A673 (cell line): ENCODE data around the gene PIK3C2A. TPM values are rescaled to one million over a fixed set of nuclear protein-coding genes. Genes with fewer than 3 reads are reported as not detected.

Experiments
- BruUV-seq: library from RNA; stranded (reverse); fragments of 400-500 nt; replicated peaks from 2 replicates; lab custom pipeline; 2021; lab: Mats Ljungman, UMichigan
- CTCF ChIA-PET: fragments of 300-600 bp; sonication (Branson Sonifier 250); formaldehyde crosslinking; loops from one replicate; lab custom pipeline; 2022; ENCODE audit warnings: antibody characterized with exemption; lab: Charles Lee
- POLR2A ChIA-PET: fragments of 300-600 bp; sonication (Branson Sonifier 250); formaldehyde crosslinking; loops from one replicate; lab custom pipeline; 2022; ENCODE audit warnings: antibody characterized with exemption; ENCODE audit not compliant: low non-redundant PET; lab: Charles Lee
- DNase-seq: peaks from one replicate; pipeline ENCODE4 v3.0.0-alpha.2; 2015; ENCODE audit warnings: low spot score
- H3K27ac ChIP-seq: fragments of 200-600 bp; sonication (generic); 2 replicates; pipeline ENCODE4 v1.5.1; 2016; ENCODE audit warnings: mixed run types, low read depth, mild to moderate bottlenecking, mixed read lengths, antibody characterized with exemption, low read length; ENCODE audit not compliant: poor library complexity, severe bottlenecking
- H3K27me3 ChIP-seq: fragments of 200-600 bp; sonication (generic); replicated peaks from 2 replicates; pipeline ENCODE4 v1.6.1; 2017; ENCODE audit warnings: mixed run types, low read depth, mild to moderate bottlenecking, mixed read lengths, antibody characterized with exemption, low read length; ENCODE audit not compliant: insufficient read depth, poor library complexity
- H3K36me3 ChIP-seq: fragments of 200-600 bp; sonication (generic); 2 replicates; pipeline ENCODE4 v1.6.1; 2016; ENCODE audit warnings: mixed run types, mild to moderate bottlenecking, mixed read lengths, antibody characterized with exemption, low read length; ENCODE audit not compliant: insufficient read depth, poor library complexity, severe bottlenecking
- H3K4me1 ChIP-seq: fragments of 200-600 bp; sonication (generic); 2 replicates; pipeline ENCODE4 v1.6.1; 2017; ENCODE audit warnings: mixed run types, mild to moderate bottlenecking, mixed read lengths, antibody characterized with exemption, low read length; ENCODE audit not compliant: insufficient read depth, poor library complexity, severe bottlenecking
- H3K4me3 ChIP-seq: fragments of 200-600 bp; sonication (generic); 2 replicates; pipeline ENCODE4 v1.5.1; 2016; ENCODE audit warnings: low read depth, mixed run types, mild to moderate bottlenecking, mixed read lengths, low read length; ENCODE audit not compliant: poor library complexity, severe bottlenecking
- H3K9me3 ChIP-seq: fragments of 200-600 bp; sonication (generic); 2 replicates; pipeline ENCODE4 v1.6.1; 2016; ENCODE audit warnings: mixed run types, low read depth, mild to moderate bottlenecking, mixed read lengths, antibody characterized with exemption, low read length; ENCODE audit not compliant: poor library complexity, severe bottlenecking
- EZH2 ChIP-seq: fragments of 200-600 bp; sonication (generic); IDR thresholded peaks from 2 replicates; pipeline ENCODE4 v1.6.1; 2017; ENCODE audit warnings: borderline replicate concordance, low read depth, mild to moderate bottlenecking, mixed read lengths, antibody characterized with exemption, low read length; ENCODE audit not compliant: poor library complexity, severe bottlenecking
- intact Hi-C: fragments of 100-400 bp; cut with micrococcal nuclease; formaldehyde crosslinking; loops from one replicate; pipeline ENCODE4 v1.10.0; 2022; ENCODE audit not compliant: unreplicated experiment
- total RNA-seq: library from RNA; stranded (reverse); gene quantifications from 2 replicates; pipeline ENCODE4 v1.2.3, GENCODE V29; 2021
- TF ChIP-seq, protein P1 (sequence below): fragments of 300-800, 200-600 bp; sonication (generic); conservative IDR thresholded peaks from 2 replicates; pipeline ENCODE4 v1.5.1; 2017; ENCODE audit warnings: low read depth, mild to moderate bottlenecking, antibody characterized with exemption, low read length, moderate library complexity, mixed read lengths

The PIK3C2A gene
- total RNA-seq, 1 experiment from 2014 or later: 44.2 TPM

DNA sequence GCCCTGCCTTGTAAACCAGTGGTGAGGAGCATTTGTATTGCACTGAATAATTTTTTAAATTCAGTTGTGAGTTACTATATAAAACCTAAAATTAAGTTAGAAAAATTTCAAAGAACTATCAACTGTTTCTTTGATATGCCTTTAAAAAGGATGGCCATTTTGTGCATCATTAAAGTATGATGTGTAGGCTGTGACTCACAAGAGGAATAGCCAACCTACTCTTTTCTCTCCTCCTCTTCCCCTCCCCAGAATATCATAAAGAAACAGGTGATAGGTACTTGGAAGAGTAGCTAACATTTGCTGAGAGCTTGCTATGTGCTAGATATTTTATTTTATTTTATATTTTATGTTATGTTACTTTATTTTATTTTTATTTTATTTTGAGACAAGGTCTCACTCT lies 10.6 kb upstream of the PIK3C2A start:
- CTCF ChIA-PET: no interaction called here
- TF ChIP-seq, protein P1, sequence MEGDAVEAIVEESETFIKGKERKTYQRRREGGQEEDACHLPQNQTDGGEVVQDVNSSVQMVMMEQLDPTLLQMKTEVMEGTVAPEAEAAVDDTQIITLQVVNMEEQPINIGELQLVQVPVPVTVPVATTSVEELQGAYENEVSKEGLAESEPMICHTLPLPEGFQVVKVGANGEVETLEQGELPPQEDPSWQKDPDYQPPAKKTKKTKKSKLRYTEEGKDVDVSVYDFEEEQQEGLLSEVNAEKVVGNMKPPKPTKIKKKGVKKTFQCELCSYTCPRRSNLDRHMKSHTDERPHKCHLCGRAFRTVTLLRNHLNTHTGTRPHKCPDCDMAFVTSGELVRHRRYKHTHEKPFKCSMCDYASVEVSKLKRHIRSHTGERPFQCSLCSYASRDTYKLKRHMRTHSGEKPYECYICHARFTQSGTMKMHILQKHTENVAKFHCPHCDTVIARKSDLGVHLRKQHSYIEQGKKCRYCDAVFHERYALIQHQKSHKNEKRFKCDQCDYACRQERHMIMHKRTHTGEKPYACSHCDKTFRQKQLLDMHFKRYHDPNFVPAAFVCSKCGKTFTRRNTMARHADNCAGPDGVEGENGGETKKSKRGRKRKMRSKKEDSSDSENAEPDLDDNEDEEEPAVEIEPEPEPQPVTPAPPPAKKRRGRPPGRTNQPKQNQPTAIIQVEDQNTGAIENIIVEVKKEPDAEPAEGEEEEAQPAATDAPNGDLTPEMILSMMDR: no peak
- TF ChIP-seq EZH2: no peak
- no TSS peak for BruUV-seq

DNA sequence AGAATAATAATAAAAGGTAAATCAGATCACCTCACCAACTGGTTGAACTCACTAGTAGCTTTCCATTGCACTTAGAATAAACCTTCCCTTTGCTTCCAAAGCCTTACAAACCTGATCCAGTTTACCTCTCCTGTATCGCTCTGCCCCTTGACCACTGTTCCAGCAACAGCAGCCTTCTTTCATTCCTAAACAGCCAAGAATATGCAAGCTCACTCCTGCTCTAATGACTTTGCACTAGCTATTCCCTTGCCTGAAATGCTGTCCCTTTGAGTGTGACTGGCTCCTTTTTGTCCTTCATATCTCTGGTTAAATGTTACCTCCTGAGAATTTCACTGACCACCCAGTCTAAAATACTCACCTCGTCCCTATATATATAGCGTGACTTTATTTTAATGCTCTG lies 9.6 kb upstream of the PIK3C2A start:
- no peak for TF ChIP-seq EZH2
- TF ChIP-seq, protein P1: no peak
- ChIA-PET POLR2A (interaction anchor here (0.7 kb wide), 1 partner anchor 15 kb away, joined by 7 read pairs; no protein-coding TSS in a partner anchor), CTCF (no interaction called here)
- no peaks in the 10 kb centered on the region for H3K36me3 ChIP-seq
- no peak overlapping the region for H3K4me3 ChIP-seq
- intact Hi-C loops: no loop called here
- no peak overlapping the region for H3K27ac ChIP-seq
- H3K9me3 ChIP-seq: no peaks in the 10 kb centered on the region
- no peaks in the 10 kb centered on the region for H3K27me3 ChIP-seq
- DNase-seq: no peak
- H3K4me1 ChIP-seq: no peaks in the 10 kb centered on the region
- BruUV-seq: no TSS peak

More for the DNA sequence above, 10.6 kb upstream of the PIK3C2A start:
- Histone ChIP-seq H3K27ac (no peak overlapping the region), H3K4me1 (no peaks in the 10 kb centered on the region), H3K27me3 (no peaks in the 10 kb centered on the region), H3K9me3 (no peaks in the 10 kb centered on the region), H3K4me3 (no peak overlapping the region), H3K36me3 (no peaks in the 10 kb centered on the region)
- no peak for DNase-seq
- POLR2A ChIA-PET: no interaction called here
- intact Hi-C loops: no loop called here

DNA sequence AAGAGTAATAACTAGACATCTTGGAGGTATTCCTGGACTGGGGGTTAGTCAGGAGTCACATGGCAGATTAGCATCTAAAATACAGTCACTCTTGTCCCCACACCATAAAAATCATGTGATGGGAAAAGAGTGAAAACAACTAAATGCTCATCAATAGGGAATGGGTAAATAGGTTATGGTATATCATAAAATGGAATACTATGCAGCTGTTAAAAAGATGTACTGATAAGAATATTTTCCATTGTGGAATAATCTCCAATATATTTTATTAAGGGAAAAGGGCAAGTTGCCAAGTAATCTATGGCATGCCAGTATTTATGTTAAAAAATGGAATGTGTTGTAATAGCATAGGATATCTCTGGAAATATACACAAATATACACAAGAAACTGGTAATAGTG lies 6.6 kb upstream of the PIK3C2A start:
- H3K4me1 ChIP-seq: peaks cover 6% of the 10 kb centered on the region
- TF ChIP-seq EZH2: no peak
- TF ChIP-seq, protein P1: no peak
- CTCF ChIA-PET: no interaction called here
- POLR2A ChIA-PET: no interaction called here
- H3K27ac ChIP-seq: no peak overlapping the region
- no peak overlapping the region for H3K4me3 ChIP-seq
- DNase-seq: no peak
- no peaks in the 10 kb centered on the region for H3K9me3 ChIP-seq
- H3K36me3 ChIP-seq: no peaks in the 10 kb centered on the region
- intact Hi-C loops: no loop called here
- H3K27me3 ChIP-seq: no peaks in the 10 kb centered on the region
- BruUV-seq: no TSS peak
